Keratinocyte (primary cell): Measurements from ENCODE around the gene CMSS1. TPM values are rescaled to one million over a fixed set of nuclear protein-coding genes. Genes with fewer than 3 reads are reported as not detected.
A peak's percentile ranks its signal among the peaks of the same experiment; 100 is the strongest.

ENCODE experiments used
- DNase-seq: peaks from one replicate; pipeline ENCODE4 v3.0.0-alpha.2; 2011; ENCODE audit warnings: low read depth, missing footprints, low spot score
- FAIRE-seq: peaks from 2 replicates; lab custom pipeline; 2011; peaks lifted over from hg19 to GRCh38; lab: Jason Lieb, UNC
- H2AFZ ChIP-seq: 2 replicates; pipeline ENCODE4 v1.6.0; 2012; ENCODE audit warnings: low read length, control low read depth, inconsistent platforms; ENCODE audit not compliant: control insufficient read depth
- H3K27ac ChIP-seq: 2 replicates; pipeline ENCODE4 v1.5.1; 2011; ENCODE audit warnings: low read length; ENCODE audit not compliant: control insufficient read depth, insufficient read depth
- H3K27me3 ChIP-seq: 3 replicates; pipeline ENCODE4 v1.6.0; 2011; ENCODE audit warnings: low read length; ENCODE audit not compliant: control insufficient read depth, insufficient read depth; ENCODE audit errors: extremely low read depth
- H3K36me3 ChIP-seq, 2 experiments: 2 replicates in 1 of 2; 3 replicates in 1 of 2; pipeline ENCODE4 v1.5.1; 2011; ENCODE audit warnings: low read length in 2 of 2, mild to moderate bottlenecking in 1 of 2; ENCODE audit not compliant: control insufficient read depth in 2 of 2, insufficient read depth in 2 of 2; ENCODE audit errors: extremely low read depth in 1 of 2
- H3K4me1 ChIP-seq: 3 replicates; pipeline ENCODE4 v1.5.1; 2011; ENCODE audit warnings: low read length; ENCODE audit not compliant: control insufficient read depth, insufficient read depth; ENCODE audit errors: extremely low read depth
- H3K4me2 ChIP-seq: 3 replicates; pipeline ENCODE4 v1.6.0; 2011; ENCODE audit warnings: low read depth, low read length; ENCODE audit not compliant: control insufficient read depth, insufficient read depth; ENCODE audit errors: extremely low read depth
- H3K4me3 ChIP-seq, 3 experiments: fragments of 200-600 bp in 1 of 3; sonication (generic) in 1 of 3; 2 replicates in 2 of 3; 3 replicates in 1 of 3; pipeline ENCODE4 v1.5.1; 2011 to 2016; ENCODE audit warnings: low read length in 3 of 3, mild to moderate bottlenecking in 3 of 3, control low read depth in 2 of 3, inconsistent platforms in 1 of 3, low read depth in 1 of 3, mixed read lengths in 1 of 3, mixed run types in 1 of 3, moderate library complexity in 1 of 3; ENCODE audit not compliant: control insufficient read depth in 2 of 3, insufficient read depth in 2 of 3; ENCODE audit errors: extremely low read depth in 1 of 3
- H3K79me2 ChIP-seq: 2 replicates; pipeline ENCODE4 v1.6.0; 2012; ENCODE audit warnings: low read length; ENCODE audit not compliant: control insufficient read depth, insufficient read depth
- H3K9ac ChIP-seq: 3 replicates; pipeline ENCODE4 v1.6.0; 2011; ENCODE audit warnings: low read length; ENCODE audit not compliant: control insufficient read depth, insufficient read depth; ENCODE audit errors: extremely low read depth
- H3K9me1 ChIP-seq: 3 replicates; pipeline ENCODE4 v1.6.0; 2011; ENCODE audit warnings: low read length; ENCODE audit not compliant: control insufficient read depth, insufficient read depth; ENCODE audit errors: extremely low read depth
- H3K9me3 ChIP-seq: 2 replicates; pipeline ENCODE4 v1.5.1; 2012; ENCODE audit warnings: low read depth, low read length; ENCODE audit not compliant: control insufficient read depth
- H4K20me1 ChIP-seq: 3 replicates; pipeline ENCODE4 v1.6.0; 2011; ENCODE audit warnings: low read length; ENCODE audit not compliant: control insufficient read depth, insufficient read depth; ENCODE audit errors: extremely low read depth
- EZH2 ChIP-seq: IDR thresholded peaks from one replicate; pipeline ENCODE4 v1.6.1; 2012; ENCODE audit warnings: inconsistent platforms, mild to moderate bottlenecking, low read length, moderate library complexity
- dilution Hi-C: fragments of 300-500 bp; cut with MboI; formaldehyde crosslinking; loops from one replicate; pipeline ENCODE4 v1.7.0; 2020; ENCODE audit warnings: low sequenced_read_pairs; ENCODE audit not compliant: extremely low pct_ligation_motif_present
- polyA plus RNA-seq, 5 experiments: library from polyadenylated mRNA; depleted of rRNA in 3 of 5; stranded (reverse) in 3 of 5; stranded (forward) in 1 of 5; unstranded in 1 of 5; fragments of >200 nt; gene quantifications; 1 replicate in 1 of 5; 2 replicates in 3 of 5; 3 replicates in 1 of 5; pipeline versions ENCODE4 v1.2.1 to v1.2.3, GENCODE V29; 2011 to 2012; ENCODE audit warnings: missing spikeins in 2 of 5, low read depth in 1 of 5, low replicate concordance in 1 of 5
- TF ChIP-seq, protein P1 (sequence below), 3 experiments: IDR thresholded peaks in 1 of 3; conservative IDR thresholded peaks in 1 of 3; optimal IDR thresholded peaks in 1 of 3; 2 replicates in 2 of 3; 3 replicates in 1 of 3; pipeline versions ENCODE3 to v1.5.1; 2011; ENCODE audit warnings: low read length in 3 of 3, mild to moderate bottlenecking in 3 of 3, moderate library complexity in 2 of 3, control low read depth in 1 of 3, inconsistent platforms in 1 of 3; ENCODE audit not compliant: insufficient read depth in 2 of 3; ENCODE audit errors: extremely low read depth in 1 of 3

The CMSS1 gene
- polyA plus RNA-seq, 1 donor (not counting 4 experiments of a cell fraction or from before 2014, with no cell fraction given): 37.2 TPM

- dilution Hi-C loops: no loop called here
- H3K4me3 ChIP-seq: no peak overlapping the region
- no peak for TF ChIP-seq EZH2
- TF ChIP-seq, protein P1, sequence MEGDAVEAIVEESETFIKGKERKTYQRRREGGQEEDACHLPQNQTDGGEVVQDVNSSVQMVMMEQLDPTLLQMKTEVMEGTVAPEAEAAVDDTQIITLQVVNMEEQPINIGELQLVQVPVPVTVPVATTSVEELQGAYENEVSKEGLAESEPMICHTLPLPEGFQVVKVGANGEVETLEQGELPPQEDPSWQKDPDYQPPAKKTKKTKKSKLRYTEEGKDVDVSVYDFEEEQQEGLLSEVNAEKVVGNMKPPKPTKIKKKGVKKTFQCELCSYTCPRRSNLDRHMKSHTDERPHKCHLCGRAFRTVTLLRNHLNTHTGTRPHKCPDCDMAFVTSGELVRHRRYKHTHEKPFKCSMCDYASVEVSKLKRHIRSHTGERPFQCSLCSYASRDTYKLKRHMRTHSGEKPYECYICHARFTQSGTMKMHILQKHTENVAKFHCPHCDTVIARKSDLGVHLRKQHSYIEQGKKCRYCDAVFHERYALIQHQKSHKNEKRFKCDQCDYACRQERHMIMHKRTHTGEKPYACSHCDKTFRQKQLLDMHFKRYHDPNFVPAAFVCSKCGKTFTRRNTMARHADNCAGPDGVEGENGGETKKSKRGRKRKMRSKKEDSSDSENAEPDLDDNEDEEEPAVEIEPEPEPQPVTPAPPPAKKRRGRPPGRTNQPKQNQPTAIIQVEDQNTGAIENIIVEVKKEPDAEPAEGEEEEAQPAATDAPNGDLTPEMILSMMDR (optimal IDR thresholded peaks at IDR 0.05 in 1 of 3, IDR thresholded peaks at IDR 0.05 in 1 of 3, conservative IDR thresholded peaks at IDR 0.05 in 1 of 3; ENCODE audit: extremely low read depth in 1 of 3, insufficient read depth in 2 of 3, low read length in 3 of 3): no peak
- H3K36me3 ChIP-seq: peaks cover 3 to 13% of the 10 kb centered on the region in 2 experiments
- peaks cover 49% of the 10 kb centered on the region for H3K79me2 ChIP-seq
- FAIRE-seq (peak; percentile 83), DNase-seq (peak; percentile 33)
- no peaks in the 10 kb centered on the region for H3K9me3 ChIP-seq
- no peaks in the 10 kb centered on the region for H4K20me1 ChIP-seq
- no peak overlapping the region for H3K27ac ChIP-seq
- no peaks in the 10 kb centered on the region for H3K27me3 ChIP-seq
- no peak overlapping the region for H3K9ac ChIP-seq
- H2AFZ ChIP-seq: no peak overlapping the region
- H3K4me1 ChIP-seq: peaks cover 13% of the 10 kb centered on the region
- H3K4me2 ChIP-seq: no peak overlapping the region
- no peaks in the 10 kb centered on the region for H3K9me1 ChIP-seq
Measured at GRCh38 chr3:99868311-99868646, 50.6 kb downstream of the CMSS1 start.

DNA sequence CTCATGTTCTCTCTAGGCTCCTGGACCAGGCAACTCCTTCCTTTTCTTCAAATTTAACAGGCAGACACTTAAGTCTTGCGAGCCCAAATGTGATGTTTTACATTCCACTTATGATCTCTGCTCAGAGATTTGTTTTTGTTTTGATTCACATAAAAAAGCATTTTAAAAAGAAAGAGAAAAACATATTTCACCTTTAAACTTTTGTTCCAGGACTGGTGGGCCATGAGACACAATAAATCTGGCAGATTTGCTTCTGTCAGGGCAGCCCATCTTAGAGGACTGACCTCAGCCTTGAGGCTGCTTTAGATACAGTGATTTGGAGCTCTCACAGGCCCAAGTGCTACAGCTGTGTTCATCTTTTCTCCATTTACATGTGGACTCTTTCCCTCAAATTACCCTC is 52.0 kb downstream of the CMSS1 start:
- no peak for FAIRE-seq
- Histone ChIP-seq H3K79me2 (peaks cover 56% of the 10 kb centered on the region), H3K4me2 (no peak overlapping the region), H3K9me3 (no peaks in the 10 kb centered on the region), H3K27ac (no peak overlapping the region), H3K36me3 (peaks cover under 1 to 10% of the 10 kb centered on the region in 2 experiments), H3K4me1 (peaks cover 19% of the 10 kb centered on the region), H2AFZ (no peak overlapping the region), H3K9ac (no peak overlapping the region), H3K9me1 (no peaks in the 10 kb centered on the region), H4K20me1 (no peaks in the 10 kb centered on the region), H3K27me3 (no peaks in the 10 kb centered on the region), H3K4me3 (no peak overlapping the region)
- dilution Hi-C loops: no loop called here
- no peak for DNase-seq
- TF ChIP-seq, protein P1 (optimal IDR thresholded peaks at IDR 0.05 in 1 of 3, IDR thresholded peaks at IDR 0.05 in 1 of 3, conservative IDR thresholded peaks at IDR 0.05 in 1 of 3; ENCODE audit: extremely low read depth in 1 of 3, insufficient read depth in 2 of 3, low read length in 3 of 3): no peak
- TF ChIP-seq EZH2: no peak
